Heart left ventricle (tissue), 13 donors: ENCODE results near the gene KIRREL3.

Experiments used
- POLR2A ChIP-seq, 2 donors: fragments of 450-650 bp; IDR thresholded peaks; one replicate each; pipeline ENCODE4 v1.6.1; 2017; ENCODE audit warnings: antibody characterized with exemption in 2 of 2, mild to moderate bottlenecking in 2 of 2, moderate library complexity in 2 of 2
- TF ChIP-seq, protein P1 (sequence below), 12 donors: fragments of 200-600 bp; sonication (generic) in 4 of 12; IDR thresholded peaks; one replicate each; pipeline versions ENCODE4 v1.5.0 to v1.8.0; 2018 to 2022; ENCODE audit warnings: antibody characterized with exemption in 12 of 12, mild to moderate bottlenecking in 5 of 12
- donor health status: ischemic (EF 13 %, LVEDD 7.1; RV severe dilation, severe dysfunction).
- donor health status: DM: no; HTN: yes; CAD: no.
- donor health status: DM: no; HTN: no; CAD: no.
- donor health status: ischemic (EF 25% LVEDD 6.9; RV normal size, moderate dysfunction).
- donor health status: ischemic (EF 25% LVEDD 5.7; RV mildly dilated, moderate dysfunction).
- donor health status: ischemic (EF 35%, LVEDD 5.7; RV mildly dilated, moderate dysfunction).
- donor health status: nonischemic (EF 11% LVEDD 7.7; RV severe dilation, severe dysfunction).
- donor health status: DM: yes; HTN: yes; CAD: no.
- donor health status: PGD.
- donor health status: ischemic (EF 29% LVEDD 5.4; RV normal size, mild dysfunction).
- donor health status: nonischemic (EF 23%, LVEDD 6.1; RV moderate dilation, normal function).

DNA sequence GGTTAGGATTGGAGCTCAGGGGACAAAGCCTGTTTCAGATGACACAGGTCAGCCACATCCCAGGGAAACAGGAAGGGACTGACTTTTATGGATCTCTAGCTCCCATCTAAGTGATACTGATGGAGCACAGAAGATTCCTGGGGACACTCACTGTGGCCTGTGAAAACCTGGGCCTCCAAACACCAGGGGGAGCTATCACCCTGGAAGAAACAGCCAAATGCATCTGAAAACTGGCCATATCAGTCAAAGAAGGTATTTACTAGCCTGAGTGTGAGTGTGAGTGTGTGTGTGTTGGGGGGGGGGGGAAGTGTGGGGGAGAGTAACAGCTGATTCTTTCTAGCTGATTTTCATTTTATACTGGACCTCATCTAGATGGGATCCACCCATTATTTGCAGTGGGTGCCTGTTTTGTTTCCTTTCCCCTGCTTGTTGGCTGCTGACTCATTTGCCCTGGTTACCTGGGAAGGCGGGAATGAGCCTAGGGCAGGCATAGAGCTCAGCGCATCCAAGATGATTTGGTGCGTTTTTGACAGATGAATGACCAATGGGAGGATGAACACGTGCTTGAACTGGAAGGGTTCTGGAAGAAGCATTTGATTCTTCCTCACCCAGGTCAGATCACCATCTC lies 284.0 kb downstream of the KIRREL3 start:
- no peak for TF ChIP-seq POLR2A (IDR thresholded peaks at IDR 0.05)
- TF ChIP-seq, protein P1, sequence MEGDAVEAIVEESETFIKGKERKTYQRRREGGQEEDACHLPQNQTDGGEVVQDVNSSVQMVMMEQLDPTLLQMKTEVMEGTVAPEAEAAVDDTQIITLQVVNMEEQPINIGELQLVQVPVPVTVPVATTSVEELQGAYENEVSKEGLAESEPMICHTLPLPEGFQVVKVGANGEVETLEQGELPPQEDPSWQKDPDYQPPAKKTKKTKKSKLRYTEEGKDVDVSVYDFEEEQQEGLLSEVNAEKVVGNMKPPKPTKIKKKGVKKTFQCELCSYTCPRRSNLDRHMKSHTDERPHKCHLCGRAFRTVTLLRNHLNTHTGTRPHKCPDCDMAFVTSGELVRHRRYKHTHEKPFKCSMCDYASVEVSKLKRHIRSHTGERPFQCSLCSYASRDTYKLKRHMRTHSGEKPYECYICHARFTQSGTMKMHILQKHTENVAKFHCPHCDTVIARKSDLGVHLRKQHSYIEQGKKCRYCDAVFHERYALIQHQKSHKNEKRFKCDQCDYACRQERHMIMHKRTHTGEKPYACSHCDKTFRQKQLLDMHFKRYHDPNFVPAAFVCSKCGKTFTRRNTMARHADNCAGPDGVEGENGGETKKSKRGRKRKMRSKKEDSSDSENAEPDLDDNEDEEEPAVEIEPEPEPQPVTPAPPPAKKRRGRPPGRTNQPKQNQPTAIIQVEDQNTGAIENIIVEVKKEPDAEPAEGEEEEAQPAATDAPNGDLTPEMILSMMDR (IDR thresholded peaks at IDR 0.05) = peak; percentile 10 to 53 (median 36)
